GM12801 (cell line): Measurements from ENCODE around the gene TDRD7.

Source experiments
- TF ChIP-seq, protein P1 (sequence below): IDR thresholded peaks from one replicate; pipeline ENCODE4 v1.5.1; 2011; ENCODE audit warnings: control low read depth; ENCODE audit not compliant: insufficient read length; ENCODE audit errors: extremely low read depth

TDRD7 gene

DNA sequence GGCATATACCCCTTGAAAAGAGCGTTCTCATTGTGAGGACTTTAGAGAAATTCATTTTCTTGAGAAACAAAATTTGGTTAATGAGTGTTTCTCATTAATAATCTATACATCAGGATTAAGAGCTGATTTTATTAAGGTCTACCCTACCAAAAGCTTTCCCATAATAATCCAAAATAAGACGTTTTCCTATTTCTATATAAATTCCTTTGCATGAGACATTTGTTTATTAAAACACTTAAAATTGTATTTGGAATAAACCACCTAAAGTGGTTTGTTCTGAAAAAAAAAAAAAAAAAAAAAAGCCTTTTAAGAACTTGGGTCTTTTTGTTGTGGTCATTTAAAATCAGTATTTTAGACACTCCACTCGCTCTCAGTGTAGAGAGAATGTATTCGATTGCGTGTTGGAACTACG is 88.9 kb downstream of the TDRD7 start:
- TF ChIP-seq, protein P1, sequence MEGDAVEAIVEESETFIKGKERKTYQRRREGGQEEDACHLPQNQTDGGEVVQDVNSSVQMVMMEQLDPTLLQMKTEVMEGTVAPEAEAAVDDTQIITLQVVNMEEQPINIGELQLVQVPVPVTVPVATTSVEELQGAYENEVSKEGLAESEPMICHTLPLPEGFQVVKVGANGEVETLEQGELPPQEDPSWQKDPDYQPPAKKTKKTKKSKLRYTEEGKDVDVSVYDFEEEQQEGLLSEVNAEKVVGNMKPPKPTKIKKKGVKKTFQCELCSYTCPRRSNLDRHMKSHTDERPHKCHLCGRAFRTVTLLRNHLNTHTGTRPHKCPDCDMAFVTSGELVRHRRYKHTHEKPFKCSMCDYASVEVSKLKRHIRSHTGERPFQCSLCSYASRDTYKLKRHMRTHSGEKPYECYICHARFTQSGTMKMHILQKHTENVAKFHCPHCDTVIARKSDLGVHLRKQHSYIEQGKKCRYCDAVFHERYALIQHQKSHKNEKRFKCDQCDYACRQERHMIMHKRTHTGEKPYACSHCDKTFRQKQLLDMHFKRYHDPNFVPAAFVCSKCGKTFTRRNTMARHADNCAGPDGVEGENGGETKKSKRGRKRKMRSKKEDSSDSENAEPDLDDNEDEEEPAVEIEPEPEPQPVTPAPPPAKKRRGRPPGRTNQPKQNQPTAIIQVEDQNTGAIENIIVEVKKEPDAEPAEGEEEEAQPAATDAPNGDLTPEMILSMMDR, result no peak

DNA sequence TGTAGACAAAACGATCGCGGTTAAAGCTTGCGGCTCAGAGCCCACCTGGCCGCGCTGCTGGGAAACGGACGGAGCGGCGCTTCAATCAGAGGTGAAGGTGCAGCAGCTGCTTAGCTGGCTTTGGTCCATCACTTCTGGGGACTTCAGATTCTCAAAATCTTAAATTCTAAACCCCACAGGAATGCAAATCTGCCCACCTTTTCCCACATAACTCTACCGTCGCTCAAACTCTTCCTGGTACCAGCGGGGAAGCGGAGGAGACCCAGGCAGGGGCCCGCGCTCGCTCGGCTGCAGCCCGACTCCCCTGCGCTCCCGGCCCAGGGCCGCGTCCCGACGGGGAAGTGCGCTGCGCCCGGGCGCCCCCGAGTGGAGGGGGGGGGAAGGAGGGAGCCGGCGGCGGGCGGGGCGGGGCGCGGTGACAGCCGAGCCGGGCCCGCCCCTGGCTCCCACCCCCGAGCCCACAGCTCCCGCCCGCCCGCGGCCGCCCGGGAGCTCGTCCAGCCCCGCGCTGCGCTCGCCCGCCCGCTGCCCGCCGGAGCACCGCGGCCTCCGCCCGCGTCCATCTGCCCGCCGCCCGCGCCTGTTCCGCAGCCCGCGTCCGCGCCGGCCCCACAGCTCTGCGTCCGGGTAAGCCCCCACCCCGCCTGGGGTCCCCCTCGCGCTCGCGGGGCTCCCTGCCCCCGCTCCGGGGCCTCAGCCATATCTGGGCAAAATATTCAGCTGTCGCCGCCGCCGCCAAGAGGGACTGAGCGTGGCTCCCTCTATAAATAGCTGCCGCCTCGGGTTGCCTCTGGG is 89.5 kb downstream of the TDRD7 start, which contains the start of gene TMOD1:
TSS of gene TMOD1 (plus strand) at position 490 of the 795 bp plus-strand sequence. CDS start 22,523 bp downstream, outside the sequence.
- TF ChIP-seq, protein P1, result no peak

DNA sequence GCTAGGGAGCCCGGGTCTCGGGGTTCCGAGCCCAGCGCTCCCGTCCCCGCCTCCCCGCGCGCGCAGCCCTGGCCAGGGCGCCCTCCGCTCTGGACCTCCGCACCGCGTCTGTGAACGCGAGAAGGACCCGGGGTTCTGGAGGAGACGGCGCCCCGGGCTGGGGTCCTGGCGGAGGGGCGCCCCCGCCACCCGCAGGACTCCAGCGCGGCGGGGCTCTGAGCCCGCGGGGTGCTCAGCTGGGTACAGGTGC is 90.0 kb downstream of the TDRD7 start:
- TF ChIP-seq, protein P1, result no peak

DNA sequence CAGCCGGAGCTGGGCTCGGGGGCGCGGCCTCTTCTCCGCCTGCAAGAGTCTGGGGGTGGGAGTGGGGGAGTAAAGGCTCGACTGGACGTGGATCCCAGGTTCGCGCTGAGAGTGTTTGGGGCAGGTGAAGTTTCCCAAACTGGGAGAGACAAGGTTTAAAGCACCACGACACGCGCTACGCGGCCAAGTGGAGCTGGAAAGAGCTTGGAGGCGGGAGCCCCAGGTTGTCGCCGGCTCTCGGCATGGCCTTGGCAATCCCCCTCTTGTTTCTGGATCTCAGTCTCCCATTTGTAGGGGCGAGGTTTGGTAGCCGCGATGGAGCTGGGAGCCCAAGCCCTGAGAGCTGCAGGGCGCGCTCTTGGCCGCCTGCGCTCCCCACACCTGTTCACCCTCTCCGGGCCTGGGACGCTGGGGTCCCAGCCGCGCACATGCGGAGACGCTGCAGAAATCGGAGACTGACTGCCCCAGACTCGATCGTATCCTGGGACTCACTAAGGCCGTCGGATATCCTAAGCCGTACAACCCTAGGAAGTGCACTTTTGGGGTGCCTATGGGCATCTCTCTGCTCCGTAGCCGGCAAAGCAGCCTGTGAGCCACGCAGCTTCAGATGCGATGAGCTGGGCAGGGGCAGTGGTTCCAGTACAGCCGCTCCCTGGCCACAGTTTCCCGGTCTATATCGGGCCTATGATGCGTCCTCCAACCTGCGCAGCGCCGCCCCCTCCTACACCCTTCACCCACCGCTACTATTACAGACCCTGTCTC is 90.5 kb downstream of the TDRD7 start:
- TF ChIP-seq, protein P1, result no peak

DNA sequence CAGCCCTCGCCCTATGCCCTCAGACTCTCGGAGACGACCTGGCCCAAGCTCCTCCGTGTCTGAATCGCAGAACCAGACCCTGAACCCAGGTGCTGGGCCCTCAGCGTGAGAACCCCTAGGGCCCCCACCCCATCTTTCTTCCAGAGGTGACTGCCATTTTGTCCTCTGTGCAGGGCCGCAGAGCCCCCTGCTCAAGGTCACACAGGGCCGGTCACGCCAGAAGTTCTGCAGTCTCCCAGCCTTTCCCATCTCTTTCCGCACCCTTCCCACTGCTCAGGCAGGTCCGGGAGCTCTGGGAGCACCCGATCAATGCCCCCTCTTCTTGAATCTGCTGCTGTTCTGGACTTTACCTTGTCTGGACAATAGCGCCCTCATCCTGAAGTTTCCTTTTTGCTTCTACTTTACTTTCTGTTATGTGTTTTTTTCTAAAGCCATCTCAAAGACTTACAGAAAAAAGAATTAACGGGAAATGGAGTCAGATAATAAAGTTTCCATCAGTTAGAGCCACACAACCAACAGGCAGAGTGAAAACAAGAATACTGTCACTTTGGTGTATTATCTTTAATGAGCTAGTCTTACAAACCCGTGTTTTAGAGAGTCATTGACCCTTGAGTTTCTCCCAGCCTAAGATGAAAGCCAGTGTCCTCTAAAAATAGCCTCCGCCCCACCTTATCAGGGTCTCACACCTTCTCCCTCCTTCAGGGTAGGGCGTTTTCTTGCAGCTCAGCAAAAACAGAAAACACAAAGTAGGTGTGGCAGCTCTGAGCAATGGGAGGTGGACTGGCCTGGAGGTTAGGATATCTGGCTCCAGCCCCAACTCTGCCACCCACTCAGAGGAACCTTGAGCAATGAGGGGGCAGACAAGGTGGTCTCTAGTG is 91.3 kb downstream of the TDRD7 start:
- TF ChIP-seq, protein P1, result no peak

DNA sequence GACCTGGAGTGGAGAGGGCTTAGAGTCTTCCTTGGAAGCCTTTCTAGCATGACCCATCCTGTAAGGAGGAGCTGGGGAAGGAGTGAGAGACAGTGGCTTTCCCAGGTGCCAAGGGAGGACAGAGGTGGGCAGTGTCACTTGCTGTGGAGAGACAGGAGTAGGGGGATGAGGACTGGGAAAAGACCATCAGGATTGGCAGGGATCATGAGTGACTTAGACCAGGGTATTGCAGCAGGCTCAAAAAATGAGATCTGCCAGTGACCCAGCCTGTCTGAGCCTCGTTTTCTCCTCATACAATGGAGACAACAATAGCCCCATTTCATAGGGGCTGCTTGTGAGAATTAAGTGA is 91.9 kb downstream of the TDRD7 start:
- TF ChIP-seq, protein P1, result no peak
